Liver (tissue), 3 donors: ENCODE data around the gene NOS1AP.

Source experiments
- EGR1 ChIP-seq, 2 donors: IDR thresholded peaks; 2 replicates each; pipeline ENCODE4 v1.6.1; 2016 to 2018; ENCODE audit warnings: antibody characterized with exemption in 2 of 2, low read depth in 2 of 2
- FOXA1 ChIP-seq: IDR thresholded peaks from 2 replicates; pipeline ENCODE4 v1.6.1; 2016; ENCODE audit warnings: antibody characterized with exemption
- GABPA ChIP-seq, 2 donors: IDR thresholded peaks in 1 of 2; conservative IDR thresholded peaks in 1 of 2; 2 replicates each; pipeline ENCODE4 v1.6.1; 2016; ENCODE audit warnings: antibody characterized with exemption in 2 of 2, mild to moderate bottlenecking in 1 of 2, moderate library complexity in 1 of 2
- HNF4A ChIP-seq, 2 donors: conservative IDR thresholded peaks; 2 replicates each; pipeline ENCODE4 v1.6.1; 2016; ENCODE audit warnings: antibody characterized with exemption in 2 of 2, mild to moderate bottlenecking in 2 of 2
- HNF4G ChIP-seq: IDR thresholded peaks from 2 replicates; pipeline ENCODE4 v1.6.1; 2016; ENCODE audit warnings: antibody characterized with exemption
- JUND ChIP-seq, 2 donors: IDR thresholded peaks; 2 replicates each; pipeline ENCODE4 v1.6.1; 2016; ENCODE audit warnings: antibody characterized with exemption in 2 of 2
- RAD21 ChIP-seq, 2 donors: IDR thresholded peaks; 2 replicates each; pipeline ENCODE4 v1.6.1; 2016; ENCODE audit warnings: antibody characterized with exemption in 2 of 2, mild to moderate bottlenecking in 2 of 2
- SP1 ChIP-seq: IDR thresholded peaks from 2 replicates; pipeline ENCODE4 v1.6.1; 2018; ENCODE audit warnings: antibody characterized with exemption, mild to moderate bottlenecking
- TAF1 ChIP-seq: conservative IDR thresholded peaks from 2 replicates; pipeline ENCODE4 v1.6.1; 2016; ENCODE audit warnings: antibody characterized with exemption, mild to moderate bottlenecking
- YY1 ChIP-seq: IDR thresholded peaks from 2 replicates; pipeline ENCODE4 v1.6.1; 2016; ENCODE audit warnings: antibody characterized with exemption, mild to moderate bottlenecking
- TF ChIP-seq, protein P1 (sequence below): IDR thresholded peaks from 2 replicates; pipeline ENCODE4 v1.6.1; 2016; ENCODE audit warnings: antibody characterized with exemption
- TF ChIP-seq, protein P2 (sequence below): fragments of 150-350 bp; IDR thresholded peaks from 2 replicates; pipeline ENCODE4 v1.5.1; 2017; ENCODE audit warnings: improper control_type of control experiment, low read depth, low read length; ENCODE audit not compliant: missing input control
- TF ChIP-seq, protein P3 (sequence below): IDR thresholded peaks from 2 replicates; pipeline ENCODE4 v1.6.1; 2016; ENCODE audit warnings: antibody characterized with exemption
- TF ChIP-seq, protein P4 (sequence below): IDR thresholded peaks from 2 replicates; pipeline ENCODE4 v1.6.1; 2016; ENCODE audit warnings: antibody characterized with exemption, mild to moderate bottlenecking
- donor health status: healthy.
- donor health status: healthy.

DNA sequence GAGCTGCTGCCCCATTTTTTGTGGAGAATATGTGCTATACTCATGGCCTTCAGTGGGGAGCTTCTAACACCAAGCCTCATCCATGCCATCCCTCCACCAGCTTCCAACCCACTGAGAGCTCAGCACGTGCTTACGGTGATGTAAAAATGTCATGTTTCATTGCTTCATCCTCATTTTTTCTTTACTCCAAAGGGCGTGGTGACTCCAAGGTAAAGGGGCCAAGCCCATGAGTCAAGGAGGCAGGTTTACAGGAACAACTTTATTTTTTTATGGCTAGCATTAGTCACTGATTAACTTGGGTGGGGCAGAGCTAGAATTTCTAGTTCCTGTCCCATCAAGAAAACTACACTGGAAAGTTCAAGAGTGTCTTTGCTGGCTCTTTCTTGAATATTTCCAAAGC, 311.9 kb downstream of the NOS1AP start, which contains the start of gene C1orf226:
- TF ChIP-seq, protein P1, sequence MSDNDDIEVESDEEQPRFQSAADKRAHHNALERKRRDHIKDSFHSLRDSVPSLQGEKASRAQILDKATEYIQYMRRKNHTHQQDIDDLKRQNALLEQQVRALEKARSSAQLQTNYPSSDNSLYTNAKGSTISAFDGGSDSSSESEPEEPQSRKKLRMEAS = no peak
- TF ChIP-seq HNF4A (conservative IDR thresholded peaks at IDR 0.05) = no peak
- TF ChIP-seq, protein P2, sequence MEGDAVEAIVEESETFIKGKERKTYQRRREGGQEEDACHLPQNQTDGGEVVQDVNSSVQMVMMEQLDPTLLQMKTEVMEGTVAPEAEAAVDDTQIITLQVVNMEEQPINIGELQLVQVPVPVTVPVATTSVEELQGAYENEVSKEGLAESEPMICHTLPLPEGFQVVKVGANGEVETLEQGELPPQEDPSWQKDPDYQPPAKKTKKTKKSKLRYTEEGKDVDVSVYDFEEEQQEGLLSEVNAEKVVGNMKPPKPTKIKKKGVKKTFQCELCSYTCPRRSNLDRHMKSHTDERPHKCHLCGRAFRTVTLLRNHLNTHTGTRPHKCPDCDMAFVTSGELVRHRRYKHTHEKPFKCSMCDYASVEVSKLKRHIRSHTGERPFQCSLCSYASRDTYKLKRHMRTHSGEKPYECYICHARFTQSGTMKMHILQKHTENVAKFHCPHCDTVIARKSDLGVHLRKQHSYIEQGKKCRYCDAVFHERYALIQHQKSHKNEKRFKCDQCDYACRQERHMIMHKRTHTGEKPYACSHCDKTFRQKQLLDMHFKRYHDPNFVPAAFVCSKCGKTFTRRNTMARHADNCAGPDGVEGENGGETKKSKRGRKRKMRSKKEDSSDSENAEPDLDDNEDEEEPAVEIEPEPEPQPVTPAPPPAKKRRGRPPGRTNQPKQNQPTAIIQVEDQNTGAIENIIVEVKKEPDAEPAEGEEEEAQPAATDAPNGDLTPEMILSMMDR = no peak
- TF ChIP-seq, protein P3, sequence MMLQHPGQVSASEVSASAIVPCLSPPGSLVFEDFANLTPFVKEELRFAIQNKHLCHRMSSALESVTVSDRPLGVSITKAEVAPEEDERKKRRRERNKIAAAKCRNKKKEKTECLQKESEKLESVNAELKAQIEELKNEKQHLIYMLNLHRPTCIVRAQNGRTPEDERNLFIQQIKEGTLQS = no peak
- TF ChIP-seq TAF1 = no peak
- TF ChIP-seq EGR1 (IDR thresholded peaks at IDR 0.05; ENCODE audit: low read depth in 2 of 2) = no peak
- no peak for TF ChIP-seq RAD21 (IDR thresholded peaks at IDR 0.05)
- no peak for TF ChIP-seq JUND (IDR thresholded peaks at IDR 0.05)
- TF ChIP-seq, protein P4, sequence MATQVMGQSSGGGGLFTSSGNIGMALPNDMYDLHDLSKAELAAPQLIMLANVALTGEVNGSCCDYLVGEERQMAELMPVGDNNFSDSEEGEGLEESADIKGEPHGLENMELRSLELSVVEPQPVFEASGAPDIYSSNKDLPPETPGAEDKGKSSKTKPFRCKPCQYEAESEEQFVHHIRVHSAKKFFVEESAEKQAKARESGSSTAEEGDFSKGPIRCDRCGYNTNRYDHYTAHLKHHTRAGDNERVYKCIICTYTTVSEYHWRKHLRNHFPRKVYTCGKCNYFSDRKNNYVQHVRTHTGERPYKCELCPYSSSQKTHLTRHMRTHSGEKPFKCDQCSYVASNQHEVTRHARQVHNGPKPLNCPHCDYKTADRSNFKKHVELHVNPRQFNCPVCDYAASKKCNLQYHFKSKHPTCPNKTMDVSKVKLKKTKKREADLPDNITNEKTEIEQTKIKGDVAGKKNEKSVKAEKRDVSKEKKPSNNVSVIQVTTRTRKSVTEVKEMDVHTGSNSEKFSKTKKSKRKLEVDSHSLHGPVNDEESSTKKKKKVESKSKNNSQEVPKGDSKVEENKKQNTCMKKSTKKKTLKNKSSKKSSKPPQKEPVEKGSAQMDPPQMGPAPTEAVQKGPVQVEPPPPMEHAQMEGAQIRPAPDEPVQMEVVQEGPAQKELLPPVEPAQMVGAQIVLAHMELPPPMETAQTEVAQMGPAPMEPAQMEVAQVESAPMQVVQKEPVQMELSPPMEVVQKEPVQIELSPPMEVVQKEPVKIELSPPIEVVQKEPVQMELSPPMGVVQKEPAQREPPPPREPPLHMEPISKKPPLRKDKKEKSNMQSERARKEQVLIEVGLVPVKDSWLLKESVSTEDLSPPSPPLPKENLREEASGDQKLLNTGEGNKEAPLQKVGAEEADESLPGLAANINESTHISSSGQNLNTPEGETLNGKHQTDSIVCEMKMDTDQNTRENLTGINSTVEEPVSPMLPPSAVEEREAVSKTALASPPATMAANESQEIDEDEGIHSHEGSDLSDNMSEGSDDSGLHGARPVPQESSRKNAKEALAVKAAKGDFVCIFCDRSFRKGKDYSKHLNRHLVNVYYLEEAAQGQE = no peak
- TF ChIP-seq SP1 = no peak
- TF ChIP-seq GABPA (IDR thresholded peaks at IDR 0.05 in 1 of 2, conservative IDR thresholded peaks at IDR 0.05 in 1 of 2) = no peak
- TF ChIP-seq FOXA1 = no peak
- no peak for TF ChIP-seq YY1
- no peak for TF ChIP-seq HNF4G
